Smooth muscle cell (in vitro differentiated cells): Measurements from ENCODE around the gene PPP3CA. TPM values are rescaled to one million over a fixed set of nuclear protein-coding genes. Genes with fewer than 3 reads are reported as not detected.

Source experiments
- DNase-seq: peaks from one replicate; lab custom pipeline; 2025; ENCODE audit not compliant: unreplicated experiment; lab: John Stamatoyannopoulos, UW
- H2AFZ ChIP-seq: fragments of 200-600 bp; sonication (generic); 2 replicates; pipeline ENCODE4 v1.6.0; 2016; ENCODE audit warnings: antibody characterized with exemption, low read depth, mild to moderate bottlenecking
- H3F3A ChIP-seq: fragments of 200-600 bp; sonication (generic); 2 replicates; pipeline ENCODE4 v1.6.0; 2017; ENCODE audit warnings: antibody characterized with exemption, low read depth
- H3K27ac ChIP-seq: fragments of 200-600 bp; sonication (generic); 2 replicates; pipeline ENCODE4 v1.5.1; 2016; ENCODE audit warnings: low read depth, mild to moderate bottlenecking
- H3K27me3 ChIP-seq: fragments of 200-600 bp; sonication (generic); 2 replicates; pipeline ENCODE4 v1.6.1; 2016; ENCODE audit warnings: low read depth, mild to moderate bottlenecking
- H3K36me3 ChIP-seq: fragments of 200-600 bp; sonication (generic); 2 replicates; pipeline ENCODE4 v1.5.1; 2016; ENCODE audit warnings: low read depth
- H3K4me1 ChIP-seq: fragments of 200-600 bp; sonication (generic); 2 replicates; pipeline ENCODE4 v1.5.1; 2016; ENCODE audit warnings: low read depth
- H3K4me2 ChIP-seq: fragments of 200-600 bp; sonication (generic); 2 replicates; pipeline ENCODE4 v1.6.0; 2016; ENCODE audit warnings: mild to moderate bottlenecking
- H3K4me3 ChIP-seq: fragments of 200-600 bp; sonication (generic); 2 replicates; pipeline ENCODE4 v1.5.1; 2016; ENCODE audit warnings: mild to moderate bottlenecking
- H3K79me2 ChIP-seq: fragments of 200-600 bp; sonication (generic); 2 replicates; pipeline ENCODE4 v1.6.0; 2016; ENCODE audit warnings: low read depth, mild to moderate bottlenecking
- H3K9ac ChIP-seq: fragments of 200-600 bp; sonication (generic); 2 replicates; pipeline ENCODE4 v1.6.0; 2016; ENCODE audit warnings: low read depth
- H3K9me3 ChIP-seq: fragments of 200-600 bp; sonication (generic); replicated peaks from 2 replicates; pipeline ENCODE4 v1.5.1; 2016; ENCODE audit warnings: low read depth
- H4K20me1 ChIP-seq: fragments of 200-600 bp; sonication (generic); 2 replicates; pipeline ENCODE4 v1.6.0; 2016; ENCODE audit warnings: low read depth
- WGBS: methylation state at CpG from one replicate; pipeline ENCODE4 v1.1.7; 2016; ENCODE audit warnings: low lambda C conversion rate; 5-methylcytosine and 5-hydroxymethylcytosine counted together
- polyA plus RNA-seq: library from polyadenylated mRNA; unstranded; fragments of >200 nt; fragmentation: Nextera tagmentation; extraction: Ambion mirVana; gene quantifications from 2 replicates; pipeline ENCODE4 v1.2.1, GENCODE V29; 2016
- total RNA-seq: library from RNA; depleted of rRNA; stranded (reverse); fragments of >200 nt; gene quantifications from 2 replicates; pipeline ENCODE4 v1.2.3, GENCODE V29; 2014
- TF ChIP-seq, protein P1 (sequence below): fragments of 200-600 bp; sonication (generic); IDR thresholded peaks from 2 replicates; pipeline ENCODE4 v1.5.1; 2017; ENCODE audit warnings: borderline replicate concordance, mild to moderate bottlenecking, antibody characterized with exemption; ENCODE audit not compliant: insufficient read depth, poor library complexity, severe bottlenecking

The PPP3CA gene
- total and polyA plus RNA-seq, 2 experiments from 2014 or later: 16.2 to 96.1 TPM

- Histone ChIP-seq H3K36me3 (no peaks in the 10 kb centered on the region), H3K79me2 (peaks cover 23% of the 10 kb centered on the region), H3K27me3 (no peaks in the 10 kb centered on the region), H2AFZ (no peak overlapping the region), H4K20me1 (peaks cover 19% of the 10 kb centered on the region), H3K4me1 (peaks cover 14% of the 10 kb centered on the region), H3F3A (peaks cover 6% of the 10 kb centered on the region), H3K27ac (peak overlapping the region; percentile 39), H3K9ac (no peak overlapping the region), H3K4me2 (peak overlapping the region; percentile 39), H3K4me3 (no peak overlapping the region), H3K9me3 (no peaks in the 10 kb centered on the region)
- DNase-seq: no peak
- 80% methylated on average over 6 of the region's 6 CpGs for WGBS
- TF ChIP-seq, protein P1, sequence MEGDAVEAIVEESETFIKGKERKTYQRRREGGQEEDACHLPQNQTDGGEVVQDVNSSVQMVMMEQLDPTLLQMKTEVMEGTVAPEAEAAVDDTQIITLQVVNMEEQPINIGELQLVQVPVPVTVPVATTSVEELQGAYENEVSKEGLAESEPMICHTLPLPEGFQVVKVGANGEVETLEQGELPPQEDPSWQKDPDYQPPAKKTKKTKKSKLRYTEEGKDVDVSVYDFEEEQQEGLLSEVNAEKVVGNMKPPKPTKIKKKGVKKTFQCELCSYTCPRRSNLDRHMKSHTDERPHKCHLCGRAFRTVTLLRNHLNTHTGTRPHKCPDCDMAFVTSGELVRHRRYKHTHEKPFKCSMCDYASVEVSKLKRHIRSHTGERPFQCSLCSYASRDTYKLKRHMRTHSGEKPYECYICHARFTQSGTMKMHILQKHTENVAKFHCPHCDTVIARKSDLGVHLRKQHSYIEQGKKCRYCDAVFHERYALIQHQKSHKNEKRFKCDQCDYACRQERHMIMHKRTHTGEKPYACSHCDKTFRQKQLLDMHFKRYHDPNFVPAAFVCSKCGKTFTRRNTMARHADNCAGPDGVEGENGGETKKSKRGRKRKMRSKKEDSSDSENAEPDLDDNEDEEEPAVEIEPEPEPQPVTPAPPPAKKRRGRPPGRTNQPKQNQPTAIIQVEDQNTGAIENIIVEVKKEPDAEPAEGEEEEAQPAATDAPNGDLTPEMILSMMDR: no peak
Measured at GRCh38 chr4:101104312-101105052, 242.8 kb downstream of the PPP3CA start.

DNA sequence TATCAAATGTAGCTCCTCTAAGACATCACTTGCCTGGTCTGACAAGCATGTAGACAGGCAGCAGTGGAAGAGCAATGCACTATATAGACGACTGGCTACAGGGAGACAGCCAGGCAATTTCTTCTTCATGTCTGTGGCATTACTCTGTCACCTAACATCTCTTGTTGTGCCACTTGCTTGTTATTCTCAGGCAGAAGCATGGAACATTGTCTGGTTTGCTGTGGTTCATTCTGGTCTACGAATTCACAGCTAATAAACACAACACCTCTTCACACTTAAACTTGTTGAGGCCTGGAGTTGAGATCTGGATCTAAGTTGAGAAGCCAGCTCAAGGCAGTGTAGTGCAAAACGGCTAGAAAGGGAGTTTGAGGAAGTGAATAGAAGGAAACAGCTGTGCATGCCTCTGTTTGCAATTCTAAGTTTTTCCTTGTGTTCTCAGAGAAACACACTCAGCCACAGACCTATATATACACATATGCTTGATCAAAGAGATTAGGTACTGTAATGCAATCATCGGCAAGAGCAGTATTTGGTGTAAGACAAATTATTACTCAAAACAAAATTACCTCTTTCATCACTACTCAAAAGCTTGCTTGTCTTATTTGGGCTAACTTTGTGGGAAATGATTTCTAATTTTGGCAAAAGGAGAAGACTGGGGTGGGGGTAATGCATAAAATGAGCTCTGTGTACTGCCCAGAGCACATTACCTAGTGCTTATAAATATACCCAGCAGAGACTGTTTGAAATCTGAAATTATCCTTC is 243.8 kb downstream of the PPP3CA start:
- Histone ChIP-seq H3K4me2 (peak overlapping the region; percentile 39), H3K9me3 (no peaks in the 10 kb centered on the region), H3K4me1 (peaks cover 14% of the 10 kb centered on the region), H3K36me3 (no peaks in the 10 kb centered on the region), H3K4me3 (no peak overlapping the region), H3K79me2 (peaks cover 23% of the 10 kb centered on the region), H3K27me3 (no peaks in the 10 kb centered on the region), H3F3A (peaks cover 6% of the 10 kb centered on the region), H3K27ac (peak overlapping the region; percentile 39), H2AFZ (no peak overlapping the region), H4K20me1 (peaks cover 19% of the 10 kb centered on the region), H3K9ac (no peak overlapping the region)
- TF ChIP-seq, protein P1: no peak
- 26% methylated on average over 4 of the region's 4 CpGs for WGBS
- DNase-seq: no peak

DNA sequence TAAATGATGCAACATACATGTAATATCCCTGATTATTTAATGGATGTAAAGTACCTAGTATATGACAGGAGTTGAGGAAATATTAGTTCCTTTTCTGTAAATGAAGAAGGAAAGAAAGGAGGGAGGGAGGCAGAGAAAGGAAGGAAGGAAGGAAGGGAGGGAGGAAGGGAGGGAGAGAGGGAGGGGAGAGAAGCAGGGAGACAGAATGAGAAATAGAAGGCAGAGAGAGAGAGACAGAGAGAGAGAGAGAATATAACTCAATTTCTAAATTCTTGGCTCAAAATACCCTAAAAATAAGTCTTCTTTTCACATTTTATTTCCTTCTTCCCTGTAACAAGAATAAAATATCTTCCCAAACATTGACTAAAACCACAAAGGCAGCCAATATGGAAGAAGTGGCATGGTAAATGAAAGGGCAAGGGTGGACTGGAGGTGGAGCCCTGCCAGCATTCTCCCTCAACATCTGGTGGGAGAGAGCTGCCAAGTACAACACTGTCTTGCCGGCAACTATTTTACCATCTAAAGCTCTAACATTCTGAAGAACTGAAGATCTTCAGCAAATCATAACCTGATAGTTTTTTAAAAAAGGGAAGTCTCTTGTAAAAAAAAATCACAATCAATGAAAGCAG is 245.1 kb downstream of the PPP3CA start:
- Histone ChIP-seq H2AFZ (no peak overlapping the region), H3K27me3 (no peaks in the 10 kb centered on the region), H3K36me3 (no peaks in the 10 kb centered on the region), H3K4me1 (peaks cover 14% of the 10 kb centered on the region), H3K9me3 (no peaks in the 10 kb centered on the region), H4K20me1 (peaks cover 19% of the 10 kb centered on the region), H3K9ac (no peak overlapping the region), H3K4me2 (no peak overlapping the region), H3K79me2 (peaks cover 26% of the 10 kb centered on the region), H3K4me3 (no peak overlapping the region), H3K27ac (no peak overlapping the region), H3F3A (peaks cover 6% of the 10 kb centered on the region)
- DNase-seq: no peak
- TF ChIP-seq, protein P1: no peak
- WGBS: 100% methylated on average over 1 of the region's 1 CpG
